Ovary (tissue), 3 donors: ENCODE measurements around the gene HSPB7.

ENCODE experiments used
- EP300 ChIP-seq: sonication (generic); formaldehyde crosslinking; IDR thresholded peaks from one replicate; pipeline ENCODE4 v1.6.1; 2017; ENCODE audit warnings: antibody characterized with exemption
- POLR2A ChIP-seq: fragments of 450-650 bp; IDR thresholded peaks from one replicate; pipeline ENCODE4 v1.6.1; 2017; ENCODE audit warnings: antibody characterized with exemption, mild to moderate bottlenecking, moderate library complexity
- TF ChIP-seq, protein P1 (sequence below), 3 donors: fragments of 450-650 bp in 2 of 3; fragments of 200-600 bp in 1 of 3; IDR thresholded peaks; one replicate each; pipeline versions ENCODE4 v1.5.1 to v1.8.0; 2016 to 2022; ENCODE audit warnings: antibody characterized with exemption in 3 of 3, mild to moderate bottlenecking in 1 of 3
- donor health status: DM: no; HTN: no; CAD: no.

DNA sequence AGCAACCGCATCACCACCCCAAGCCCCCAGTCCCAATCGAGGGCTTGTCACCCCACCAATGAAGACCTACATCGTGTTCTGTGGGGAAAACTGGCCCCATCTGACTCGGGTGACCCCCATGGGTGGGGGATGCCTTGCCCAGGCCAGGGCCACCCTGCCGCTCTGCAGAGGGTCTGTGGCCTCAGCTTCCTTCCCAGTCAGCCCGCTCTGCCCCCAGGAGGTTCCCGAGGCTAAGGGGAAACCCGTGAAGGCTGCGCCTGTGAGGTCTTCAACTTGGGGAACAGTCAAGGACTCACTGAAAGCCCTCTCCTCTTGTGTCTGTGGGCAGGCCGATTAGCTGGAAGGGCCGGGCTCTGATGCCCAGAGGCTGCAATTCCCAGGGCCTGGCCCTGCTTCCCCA, 11.8 kb downstream of the HSPB7 start:
- TF ChIP-seq, protein P1, sequence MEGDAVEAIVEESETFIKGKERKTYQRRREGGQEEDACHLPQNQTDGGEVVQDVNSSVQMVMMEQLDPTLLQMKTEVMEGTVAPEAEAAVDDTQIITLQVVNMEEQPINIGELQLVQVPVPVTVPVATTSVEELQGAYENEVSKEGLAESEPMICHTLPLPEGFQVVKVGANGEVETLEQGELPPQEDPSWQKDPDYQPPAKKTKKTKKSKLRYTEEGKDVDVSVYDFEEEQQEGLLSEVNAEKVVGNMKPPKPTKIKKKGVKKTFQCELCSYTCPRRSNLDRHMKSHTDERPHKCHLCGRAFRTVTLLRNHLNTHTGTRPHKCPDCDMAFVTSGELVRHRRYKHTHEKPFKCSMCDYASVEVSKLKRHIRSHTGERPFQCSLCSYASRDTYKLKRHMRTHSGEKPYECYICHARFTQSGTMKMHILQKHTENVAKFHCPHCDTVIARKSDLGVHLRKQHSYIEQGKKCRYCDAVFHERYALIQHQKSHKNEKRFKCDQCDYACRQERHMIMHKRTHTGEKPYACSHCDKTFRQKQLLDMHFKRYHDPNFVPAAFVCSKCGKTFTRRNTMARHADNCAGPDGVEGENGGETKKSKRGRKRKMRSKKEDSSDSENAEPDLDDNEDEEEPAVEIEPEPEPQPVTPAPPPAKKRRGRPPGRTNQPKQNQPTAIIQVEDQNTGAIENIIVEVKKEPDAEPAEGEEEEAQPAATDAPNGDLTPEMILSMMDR (IDR thresholded peaks at IDR 0.05): no peak
- TF ChIP-seq POLR2A: no peak
- TF ChIP-seq EP300: no peak
